ENCODE data around the gene AGAP3. TPM values are rescaled to one million over a fixed set of nuclear protein-coding genes. Genes with fewer than 3 reads are reported as not detected.

Gene AGAP3
- total RNA-seq, 1 donor from 2014 or later, result 114 TPM

- Mint-ChIP-seq H3K36me3 (ENCODE audit: insufficient read depth) (peaks cover 22% of the 10 kb centered on the region), H3K9me3 (ENCODE audit: low read depth) (no peaks in the 10 kb centered on the region), H3K27ac (peak overlapping the region; percentile 6), H3K4me1 (ENCODE audit: low read depth) (peaks cover 7% of the 10 kb centered on the region), H3K4me3 (ENCODE audit: low read depth) (peak overlapping the region; percentile 66), H3K27me3 (peaks cover 3% of the 10 kb centered on the region)
- DNase-seq (ENCODE audit: low spot score, unreplicated experiment), result no peak
- no peak for TF ChIP-seq CTCF (IDR thresholded peaks at IDR 0.05; ENCODE audit: unreplicated experiment)
These were observed 39.7 kb downstream of the AGAP3 start for GRCh38 chr7:151125846-151126481.

GRCh38 chr7:151126491-151127137, 40.3 kb downstream of the AGAP3 start:
- Mint-ChIP-seq H3K27ac (no peak overlapping the region), H3K36me3 (ENCODE audit: insufficient read depth) (peaks cover 24% of the 10 kb centered on the region), H3K4me1 (ENCODE audit: low read depth) (peaks cover 7% of the 10 kb centered on the region), H3K27me3 (peaks cover 3% of the 10 kb centered on the region), H3K9me3 (ENCODE audit: low read depth) (no peaks in the 10 kb centered on the region), H3K4me3 (ENCODE audit: low read depth) (no peak overlapping the region)
- no peak for TF ChIP-seq CTCF (IDR thresholded peaks at IDR 0.05; ENCODE audit: unreplicated experiment)
- DNase-seq (ENCODE audit: low spot score, unreplicated experiment), result no peak

GRCh38 chr7:151128144-151128543, 41.9 kb downstream of the AGAP3 start:
- Mint-ChIP-seq H3K27me3 (peaks cover 3% of the 10 kb centered on the region), H3K4me3 (ENCODE audit: low read depth) (no peak overlapping the region), H3K9me3 (ENCODE audit: low read depth) (no peaks in the 10 kb centered on the region), H3K4me1 (ENCODE audit: low read depth) (peaks cover 9% of the 10 kb centered on the region), H3K36me3 (ENCODE audit: insufficient read depth) (peaks cover 31% of the 10 kb centered on the region), H3K27ac (no peak overlapping the region)
- TF ChIP-seq CTCF (IDR thresholded peaks at IDR 0.05; ENCODE audit: unreplicated experiment), result no peak
- DNase-seq (ENCODE audit: low spot score, unreplicated experiment), result no peak

- Mint-ChIP-seq H3K36me3 (ENCODE audit: insufficient read depth) (peaks cover 27% of the 10 kb centered on the region), H3K9me3 (ENCODE audit: low read depth) (no peaks in the 10 kb centered on the region), H3K27me3 (peaks cover 3% of the 10 kb centered on the region), H3K4me1 (ENCODE audit: low read depth) (peaks cover 9% of the 10 kb centered on the region), H3K27ac (no peak overlapping the region), H3K4me3 (ENCODE audit: low read depth) (no peak overlapping the region)
- TF ChIP-seq CTCF (IDR thresholded peaks at IDR 0.05; ENCODE audit: unreplicated experiment), result no peak
- DNase-seq (ENCODE audit: low spot score, unreplicated experiment), result no peak
These were observed 42.4 kb downstream of the AGAP3 start for GRCh38 chr7:151128716-151129115.

GRCh38 chr7:151129117-151129959, 43.1 kb downstream of the AGAP3 start:
- Mint-ChIP-seq H3K36me3 (ENCODE audit: insufficient read depth) (peaks cover 21% of the 10 kb centered on the region), H3K4me3 (ENCODE audit: low read depth) (no peak overlapping the region), H3K4me1 (ENCODE audit: low read depth) (peaks cover 7% of the 10 kb centered on the region), H3K27me3 (peaks cover 3% of the 10 kb centered on the region), H3K27ac (no peak overlapping the region), H3K9me3 (ENCODE audit: low read depth) (no peaks in the 10 kb centered on the region)
- no peak for DNase-seq (ENCODE audit: low spot score, unreplicated experiment)
- TF ChIP-seq CTCF (IDR thresholded peaks at IDR 0.05; ENCODE audit: unreplicated experiment), result no peak
